Parathyroid adenoma (tissue), 2 donors: ENCODE results near the gene FBXW11.

Experiments
- H2AFZ ChIP-seq: fragments of 300-600 bp; sonication (generic); one replicate; pipeline ENCODE4 v1.7.0; 2017; ENCODE audit warnings: antibody characterized with exemption, mild to moderate bottlenecking
- H3K27ac ChIP-seq: fragments of 300-600 bp; sonication (generic); one replicate; pipeline ENCODE4 v1.7.0; 2017
- H3K27me3 ChIP-seq: fragments of 300-600 bp; sonication (generic); one replicate; pipeline ENCODE4 v1.7.0; 2017; ENCODE audit warnings: low read length; ENCODE audit not compliant: control insufficient read depth, insufficient read depth
- H3K36me3 ChIP-seq: fragments of 300-600 bp; sonication (generic); one replicate; pipeline ENCODE4 v1.7.0; 2017; ENCODE audit warnings: low read length; ENCODE audit not compliant: control insufficient read depth, insufficient read depth
- H3K4me1 ChIP-seq: fragments of 300-600 bp; sonication (generic); one replicate; pipeline ENCODE4 v1.7.0; 2017; ENCODE audit warnings: control low read depth
- H3K4me2 ChIP-seq: fragments of 300-600 bp; sonication (generic); one replicate; pipeline ENCODE4 v1.7.0; 2017; ENCODE audit warnings: low read length
- H3K4me3 ChIP-seq: fragments of 300-600 bp; sonication (generic); one replicate; pipeline ENCODE4 v1.7.0; 2017; ENCODE audit warnings: low read depth, low read length
- H3K79me2 ChIP-seq: fragments of 300-600 bp; sonication (generic); one replicate; pipeline ENCODE4 v1.7.0; 2017; ENCODE audit warnings: control low read depth
- H3K9ac ChIP-seq: fragments of 300-600 bp; sonication (generic); one replicate; pipeline ENCODE4 v1.7.0; 2017; ENCODE audit warnings: mild to moderate bottlenecking
- H3K9me3 ChIP-seq: fragments of 300-600 bp; sonication (generic); one replicate; pipeline ENCODE4 v1.7.0; 2017; ENCODE audit warnings: low read length; ENCODE audit not compliant: control insufficient read depth
- TF ChIP-seq, protein P1 (sequence below): fragments of 300-600 bp; sonication (generic); IDR thresholded peaks from one replicate; pipeline ENCODE4 v1.7.0; 2017; ENCODE audit warnings: antibody characterized with exemption, mild to moderate bottlenecking
- donor health status: primary hyperparathyroidism.

The FBXW11 gene

DNA sequence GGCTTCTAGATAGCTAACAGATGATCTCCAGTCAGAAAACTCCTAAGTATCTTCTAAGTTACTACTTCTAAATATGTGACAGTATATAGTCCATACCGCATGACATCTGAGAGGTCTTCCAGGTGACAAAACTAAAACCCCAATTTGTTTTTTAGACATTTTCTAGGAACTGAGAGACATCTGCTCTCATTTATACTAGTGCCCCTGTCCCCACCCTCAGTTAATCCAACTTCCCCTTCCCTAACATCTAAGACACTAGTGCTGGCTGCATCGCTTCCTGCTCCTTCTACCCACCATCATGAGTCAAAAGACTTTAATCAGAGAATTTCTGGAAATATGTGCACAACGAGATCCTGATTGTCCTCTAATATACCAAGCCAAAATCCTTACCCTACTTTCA lies 37.9 kb downstream of the FBXW11 start:
- no peak overlapping the region for H3K4me2 ChIP-seq
- H2AFZ ChIP-seq = no peak overlapping the region
- H3K36me3 ChIP-seq = no peaks in the 10 kb centered on the region
- peaks cover 8% of the 10 kb centered on the region for H3K4me1 ChIP-seq
- TF ChIP-seq, protein P1, sequence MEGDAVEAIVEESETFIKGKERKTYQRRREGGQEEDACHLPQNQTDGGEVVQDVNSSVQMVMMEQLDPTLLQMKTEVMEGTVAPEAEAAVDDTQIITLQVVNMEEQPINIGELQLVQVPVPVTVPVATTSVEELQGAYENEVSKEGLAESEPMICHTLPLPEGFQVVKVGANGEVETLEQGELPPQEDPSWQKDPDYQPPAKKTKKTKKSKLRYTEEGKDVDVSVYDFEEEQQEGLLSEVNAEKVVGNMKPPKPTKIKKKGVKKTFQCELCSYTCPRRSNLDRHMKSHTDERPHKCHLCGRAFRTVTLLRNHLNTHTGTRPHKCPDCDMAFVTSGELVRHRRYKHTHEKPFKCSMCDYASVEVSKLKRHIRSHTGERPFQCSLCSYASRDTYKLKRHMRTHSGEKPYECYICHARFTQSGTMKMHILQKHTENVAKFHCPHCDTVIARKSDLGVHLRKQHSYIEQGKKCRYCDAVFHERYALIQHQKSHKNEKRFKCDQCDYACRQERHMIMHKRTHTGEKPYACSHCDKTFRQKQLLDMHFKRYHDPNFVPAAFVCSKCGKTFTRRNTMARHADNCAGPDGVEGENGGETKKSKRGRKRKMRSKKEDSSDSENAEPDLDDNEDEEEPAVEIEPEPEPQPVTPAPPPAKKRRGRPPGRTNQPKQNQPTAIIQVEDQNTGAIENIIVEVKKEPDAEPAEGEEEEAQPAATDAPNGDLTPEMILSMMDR = no peak
- H3K27me3 ChIP-seq = no peaks in the 10 kb centered on the region
- H3K9me3 ChIP-seq = no peaks in the 10 kb centered on the region
- H3K4me3 ChIP-seq = no peak overlapping the region
- peaks cover 66% of the 10 kb centered on the region for H3K79me2 ChIP-seq
- H3K27ac ChIP-seq = no peak overlapping the region
- no peak overlapping the region for H3K9ac ChIP-seq

DNA sequence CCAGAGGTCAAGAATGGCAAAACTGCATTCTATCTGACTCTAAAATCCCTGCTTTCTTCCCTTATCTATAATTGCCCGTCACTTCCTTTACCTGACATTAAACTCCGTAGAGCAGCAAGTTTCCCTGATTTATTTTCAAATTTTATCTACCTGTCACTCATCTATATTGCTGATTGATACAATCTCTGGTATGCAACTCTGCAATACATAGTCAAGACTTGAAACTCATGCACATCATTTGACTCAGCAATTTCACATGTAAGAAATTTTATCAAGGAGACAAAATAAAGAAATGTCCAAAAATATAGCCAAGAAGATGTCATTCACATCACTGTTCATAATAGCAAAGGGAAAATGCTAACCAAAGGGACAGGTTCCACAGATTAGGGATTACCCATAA lies 39.5 kb downstream of the FBXW11 start:
- H3K27me3 ChIP-seq = no peaks in the 10 kb centered on the region
- H3K9ac ChIP-seq = no peak overlapping the region
- no peaks in the 10 kb centered on the region for H3K9me3 ChIP-seq
- H3K4me3 ChIP-seq = no peak overlapping the region
- H3K4me2 ChIP-seq = peak overlapping the region; percentile 5
- no peak overlapping the region for H3K27ac ChIP-seq
- H3K4me1 ChIP-seq = peaks cover 12% of the 10 kb centered on the region
- peaks cover 66% of the 10 kb centered on the region for H3K79me2 ChIP-seq
- no peaks in the 10 kb centered on the region for H3K36me3 ChIP-seq
- no peak overlapping the region for H2AFZ ChIP-seq
- TF ChIP-seq, protein P1 = no peak

DNA sequence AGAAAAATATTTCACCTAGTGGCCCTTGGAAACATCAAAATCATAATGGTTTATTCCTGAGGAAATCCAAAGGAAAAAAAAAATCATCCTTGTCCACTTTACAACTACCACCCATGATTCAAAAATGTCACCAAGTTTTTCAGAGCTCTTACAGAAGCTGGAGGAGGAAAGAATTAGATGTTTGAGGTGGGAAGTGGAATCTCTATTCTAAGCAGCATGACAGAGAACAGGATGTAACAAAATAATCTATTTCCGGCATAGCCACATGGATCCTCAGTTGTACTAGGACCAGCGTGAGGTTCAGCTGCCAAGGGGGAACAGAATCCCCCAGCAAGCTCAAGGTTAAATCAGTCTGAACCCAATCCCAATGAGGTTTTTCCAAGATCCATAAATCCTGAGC lies 40.2 kb downstream of the FBXW11 start:
- Histone ChIP-seq H3K36me3 (no peaks in the 10 kb centered on the region), H3K9ac (no peak overlapping the region), H3K27ac (no peak overlapping the region), H3K4me2 (no peak overlapping the region), H3K4me3 (no peak overlapping the region), H3K9me3 (no peaks in the 10 kb centered on the region), H3K4me1 (peaks cover 12% of the 10 kb centered on the region), H3K27me3 (no peaks in the 10 kb centered on the region), H3K79me2 (peaks cover 64% of the 10 kb centered on the region), H2AFZ (no peak overlapping the region)
- TF ChIP-seq, protein P1 = no peak

DNA sequence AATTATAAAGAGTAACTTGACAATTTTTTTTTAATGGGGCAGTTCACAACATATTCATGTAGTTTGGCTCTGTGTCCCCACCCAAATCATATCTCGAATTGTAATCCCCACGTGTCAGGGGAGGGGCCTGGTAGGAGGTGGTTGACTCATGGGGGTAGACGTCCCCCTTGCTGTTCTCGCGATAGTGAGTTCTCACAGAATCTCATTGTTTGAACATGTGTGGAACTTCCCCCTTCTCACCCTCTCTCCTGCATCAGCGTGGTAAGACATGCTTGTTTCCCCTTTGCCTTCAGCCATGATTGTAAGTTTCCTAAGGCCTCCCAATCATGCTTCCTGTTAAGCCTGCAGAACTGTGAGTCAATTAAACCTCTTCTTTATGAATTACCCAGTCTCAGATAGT lies 40.7 kb downstream of the FBXW11 start:
- TF ChIP-seq, protein P1 = no peak
- H3K9ac ChIP-seq = no peak overlapping the region
- no peak overlapping the region for H3K4me2 ChIP-seq
- H3K9me3 ChIP-seq = no peaks in the 10 kb centered on the region
- H3K27me3 ChIP-seq = no peaks in the 10 kb centered on the region
- no peak overlapping the region for H3K27ac ChIP-seq
- H3K79me2 ChIP-seq = peaks cover 66% of the 10 kb centered on the region
- no peak overlapping the region for H2AFZ ChIP-seq
- H3K36me3 ChIP-seq = no peaks in the 10 kb centered on the region
- peaks cover 12% of the 10 kb centered on the region for H3K4me1 ChIP-seq
- H3K4me3 ChIP-seq = no peak overlapping the region

DNA sequence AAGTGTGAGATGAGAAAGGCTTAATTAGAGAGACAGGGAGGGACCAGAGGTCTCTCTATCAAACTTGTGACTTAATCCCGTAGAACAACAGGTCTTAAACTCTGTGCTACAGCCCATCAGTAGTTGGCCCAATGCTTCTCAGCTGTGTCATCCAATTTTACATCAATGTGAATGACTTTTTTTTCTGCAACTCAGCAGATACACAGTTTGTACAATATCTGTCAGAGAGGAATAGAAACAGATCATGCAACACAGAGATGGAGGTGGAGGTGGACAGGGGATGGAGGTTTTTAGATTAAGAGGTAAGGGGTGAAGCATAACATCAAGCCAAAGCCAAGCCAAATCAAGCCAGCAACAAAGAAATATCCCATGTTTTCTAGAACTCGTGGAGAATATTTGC lies 43.0 kb downstream of the FBXW11 start:
- Histone ChIP-seq H3K4me1 (peaks cover 12% of the 10 kb centered on the region), H2AFZ (no peak overlapping the region), H3K36me3 (no peaks in the 10 kb centered on the region), H3K9me3 (no peaks in the 10 kb centered on the region), H3K4me3 (no peak overlapping the region), H3K27me3 (no peaks in the 10 kb centered on the region), H3K4me2 (no peak overlapping the region), H3K9ac (no peak overlapping the region), H3K27ac (no peak overlapping the region), H3K79me2 (peaks cover 56% of the 10 kb centered on the region)
- TF ChIP-seq, protein P1 = no peak
